ENCODE data around the gene TRIM77.
"Not testable (repeated sequence)": the region's sequence is repeated elsewhere in the genome, so short reads cannot be mapped to it uniquely, and the experiment has no call there.

The TRIM77 gene, protein sequence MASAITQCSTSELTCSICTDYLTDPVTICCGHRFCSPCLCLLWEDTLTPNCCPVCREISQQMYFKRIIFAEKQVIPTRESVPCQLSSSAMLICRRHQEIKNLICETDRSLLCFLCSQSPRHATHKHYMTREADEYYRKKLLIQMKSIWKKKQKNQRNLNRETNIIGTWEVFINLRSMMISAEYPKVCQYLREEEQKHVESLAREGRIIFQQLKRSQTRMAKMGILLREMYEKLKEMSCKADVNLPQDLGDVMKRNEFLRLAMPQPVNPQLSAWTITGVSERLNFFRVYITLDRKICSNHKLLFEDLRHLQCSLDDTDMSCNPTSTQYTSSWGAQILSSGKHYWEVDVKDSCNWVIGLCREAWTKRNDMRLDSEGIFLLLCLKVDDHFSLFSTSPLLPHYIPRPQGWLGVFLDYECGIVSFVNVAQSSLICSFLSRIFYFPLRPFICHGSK

DNA sequence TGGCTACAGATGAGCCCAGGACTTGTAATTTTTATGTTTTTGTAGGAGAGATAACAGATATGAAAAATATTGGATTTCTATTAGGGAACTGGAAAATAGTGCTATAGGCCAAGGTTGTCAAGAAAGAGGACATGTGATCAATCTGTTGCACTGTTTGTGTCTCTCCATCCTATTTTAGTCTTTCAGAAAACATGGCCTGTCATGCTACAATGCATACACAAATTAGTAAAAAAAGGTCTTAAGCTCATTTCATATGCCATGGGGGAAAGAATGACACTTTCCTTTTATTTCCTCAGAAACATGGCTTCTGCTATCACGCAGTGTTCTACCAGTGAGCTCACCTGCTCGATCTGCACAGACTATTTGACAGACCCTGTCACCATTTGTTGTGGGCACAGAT, at the start of gene TRIM77:
TRIM77 (plus strand) TSS at position 301 of the 400 bp plus-strand sequence; CDS start at position 301, 0 bp downstream.
- in situ Hi-C loops (cut with HindIII; ENCODE audit: low sequenced_read_pairs) = not testable (repeated sequence)

DNA sequence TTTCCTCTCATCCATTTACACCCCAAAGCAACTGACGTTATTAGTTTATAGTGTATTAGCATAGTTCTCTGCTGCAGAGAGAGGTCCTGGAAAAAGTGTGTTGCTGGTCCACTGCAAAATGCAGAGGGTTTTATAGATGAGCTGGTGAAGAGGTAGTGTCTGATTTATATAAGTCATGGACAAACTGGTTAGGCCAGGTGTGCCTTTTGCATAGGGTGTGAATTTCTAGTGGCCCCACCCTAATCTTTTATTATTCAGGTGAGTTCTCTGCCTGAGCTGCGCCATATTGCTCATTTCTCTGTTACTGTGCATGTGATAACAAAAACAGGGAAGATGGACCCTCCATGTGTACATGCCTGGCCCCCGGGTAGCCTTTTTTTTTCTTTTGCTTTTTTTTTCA, 43.1 kb upstream of the TRIM77 start:
- in situ Hi-C loops (cut with HindIII; ENCODE audit: low sequenced_read_pairs) = no loop called here

- in situ Hi-C loops (cut with HindIII; ENCODE audit: low sequenced_read_pairs) = not testable (repeated sequence)
These were observed 41.9 kb upstream of the TRIM77 start for GRCh38 chr11:89668158-89668557.

DNA sequence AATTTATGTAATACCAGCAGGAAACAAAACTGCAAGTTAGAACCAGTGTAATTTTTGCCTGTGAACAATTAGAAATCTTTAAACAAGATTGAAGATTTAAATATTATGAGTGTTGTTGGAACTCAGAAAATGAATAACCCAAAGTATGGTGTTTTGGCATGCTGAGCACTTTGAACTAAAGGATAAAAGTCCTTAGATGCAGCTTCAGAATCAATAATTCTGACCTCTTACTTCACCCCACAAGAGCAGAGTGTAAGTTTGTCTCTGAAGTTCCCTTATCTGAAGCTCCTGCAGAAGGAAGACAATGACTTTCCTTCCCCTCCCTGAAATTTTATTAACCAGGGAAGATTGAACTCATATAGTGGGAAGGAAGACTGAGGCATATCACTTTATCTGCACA, 40.5 kb upstream of the TRIM77 start:
- in situ Hi-C loops (cut with HindIII; ENCODE audit: low sequenced_read_pairs) = not testable (repeated sequence)

- in situ Hi-C loops (cut with HindIII; ENCODE audit: low sequenced_read_pairs) = not testable (repeated sequence)
These were observed 40.0 kb upstream of the TRIM77 start for GRCh38 chr11:89669993-89670669.

DNA sequence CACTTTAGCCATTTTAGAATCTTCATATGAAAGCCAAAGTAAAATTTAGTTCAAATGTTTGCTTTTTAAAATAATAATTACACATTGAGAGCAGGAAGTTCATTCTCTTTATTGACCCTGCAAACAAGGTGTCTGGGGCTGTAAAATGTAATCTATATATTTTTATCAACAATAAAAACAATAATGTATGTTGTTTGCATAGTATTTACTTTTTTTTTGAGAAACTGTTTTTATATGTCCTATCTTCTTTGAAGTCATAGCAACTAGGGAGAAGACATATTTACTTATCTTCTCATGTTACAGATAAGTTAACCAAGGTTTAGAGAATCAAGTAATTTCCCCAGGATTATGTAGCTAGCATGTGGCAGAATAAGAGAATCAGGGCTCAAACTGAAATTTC, 37.6 kb upstream of the TRIM77 start:
- in situ Hi-C loops (cut with HindIII; ENCODE audit: low sequenced_read_pairs) = not testable (repeated sequence)

GRCh38 chr11:89673380-89673779, 36.7 kb upstream of the TRIM77 start:
- in situ Hi-C loops (cut with HindIII; ENCODE audit: low sequenced_read_pairs) = not testable (repeated sequence)

- in situ Hi-C loops (cut with HindIII; ENCODE audit: low sequenced_read_pairs) = not testable (repeated sequence)
These were observed 34.7 kb upstream of the TRIM77 start for GRCh38 chr11:89675383-89675782.

- in situ Hi-C loops (cut with HindIII; ENCODE audit: low sequenced_read_pairs) = not testable (repeated sequence)
These were observed 34.2 kb upstream of the TRIM77 start for GRCh38 chr11:89675948-89676347.

DNA sequence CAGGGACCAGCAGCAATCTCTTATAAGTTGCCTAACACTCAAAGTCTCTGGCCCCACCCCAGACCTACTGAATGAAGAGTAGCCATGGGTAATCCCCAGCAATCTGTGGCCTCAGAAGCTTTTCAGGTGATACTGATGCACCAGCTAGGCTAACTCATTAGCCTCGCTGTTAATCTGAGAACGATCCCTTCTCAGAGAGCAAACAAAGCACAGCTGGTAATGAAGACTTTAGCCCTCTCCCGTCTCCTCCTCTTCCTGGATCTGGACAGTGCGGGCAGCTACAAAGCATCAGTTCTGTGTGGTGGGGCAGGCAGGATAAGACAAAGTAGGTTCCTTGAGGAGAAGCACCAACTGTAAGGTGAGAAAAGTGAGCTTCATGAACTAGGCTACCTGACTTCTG, 3.0 kb upstream of the TRIM77 start:
- in situ Hi-C loops (cut with HindIII; ENCODE audit: low sequenced_read_pairs) = not testable (repeated sequence)

- in situ Hi-C loops (cut with HindIII; ENCODE audit: low sequenced_read_pairs) = not testable (repeated sequence)
These were observed 14.9 kb downstream of the TRIM77 start for GRCh38 chr11:89724866-89725498.

DNA sequence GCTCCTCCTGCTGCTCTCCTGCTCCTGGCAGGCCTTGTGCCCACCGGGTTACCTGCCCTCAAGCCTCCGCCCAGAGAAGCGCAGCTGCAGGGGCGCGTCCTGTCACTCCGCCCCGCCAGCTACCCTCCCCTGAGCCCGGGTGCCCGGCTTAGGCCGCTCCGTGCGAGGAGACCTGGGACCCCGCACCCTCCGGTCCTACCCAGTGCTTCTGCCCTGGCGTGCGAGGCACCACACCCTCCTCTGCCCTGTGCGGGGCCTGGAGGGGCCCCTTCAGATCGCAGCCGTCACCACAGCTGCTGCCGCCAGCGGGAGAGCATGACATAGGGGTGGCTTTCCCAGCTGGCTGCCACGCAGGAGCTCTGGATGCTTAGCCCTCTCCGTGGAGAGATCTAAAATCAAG, 20.1 kb downstream of the TRIM77 start:
- in situ Hi-C loops (cut with HindIII; ENCODE audit: low sequenced_read_pairs) = not testable (repeated sequence)

DNA sequence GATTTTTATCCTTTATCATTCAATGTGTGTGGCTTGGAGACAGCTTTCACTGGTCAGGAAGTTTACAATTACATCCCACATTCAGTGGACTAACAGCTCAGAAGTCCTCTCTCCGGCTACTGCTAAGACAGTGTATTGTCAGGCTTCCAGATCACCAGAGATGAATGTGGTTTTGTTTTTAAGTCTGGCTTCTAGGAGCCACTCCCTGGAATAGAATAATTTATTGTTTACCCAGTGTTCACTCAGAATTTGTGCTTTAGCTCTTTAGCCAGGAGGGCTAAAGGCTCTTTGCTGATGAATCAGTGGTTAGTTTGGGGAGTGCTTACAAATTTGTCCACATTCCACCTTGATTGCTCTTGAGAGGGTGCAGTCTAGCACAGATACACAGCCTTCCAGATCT, 26.5 kb downstream of the TRIM77 start:
- in situ Hi-C loops (cut with HindIII; ENCODE audit: low sequenced_read_pairs) = no loop called here

DNA sequence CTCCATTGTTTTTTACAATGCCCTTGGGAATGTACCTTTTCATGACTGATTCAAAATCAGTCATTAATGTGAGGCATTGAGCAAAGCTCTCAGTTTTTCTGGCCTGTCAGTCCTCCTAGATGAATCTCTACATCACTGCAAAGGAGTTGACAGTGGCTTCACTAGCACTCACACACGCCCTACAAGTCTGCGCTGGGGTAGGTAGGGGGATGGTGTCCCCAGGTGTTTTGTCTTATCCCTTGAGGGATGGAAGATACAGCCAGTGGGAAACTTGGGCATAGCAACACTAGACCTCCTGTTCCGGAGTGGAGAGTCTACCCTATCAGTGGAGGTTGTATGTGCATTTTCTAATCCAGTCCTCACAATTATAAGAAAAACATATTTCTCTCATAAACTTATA, 27.0 kb downstream of the TRIM77 start:
- in situ Hi-C loops (cut with HindIII; ENCODE audit: low sequenced_read_pairs) = no loop called here

GRCh38 chr11:89741406-89741805, 31.3 kb downstream of the TRIM77 start:
- in situ Hi-C loops (cut with HindIII; ENCODE audit: low sequenced_read_pairs) = not testable (repeated sequence)

DNA sequence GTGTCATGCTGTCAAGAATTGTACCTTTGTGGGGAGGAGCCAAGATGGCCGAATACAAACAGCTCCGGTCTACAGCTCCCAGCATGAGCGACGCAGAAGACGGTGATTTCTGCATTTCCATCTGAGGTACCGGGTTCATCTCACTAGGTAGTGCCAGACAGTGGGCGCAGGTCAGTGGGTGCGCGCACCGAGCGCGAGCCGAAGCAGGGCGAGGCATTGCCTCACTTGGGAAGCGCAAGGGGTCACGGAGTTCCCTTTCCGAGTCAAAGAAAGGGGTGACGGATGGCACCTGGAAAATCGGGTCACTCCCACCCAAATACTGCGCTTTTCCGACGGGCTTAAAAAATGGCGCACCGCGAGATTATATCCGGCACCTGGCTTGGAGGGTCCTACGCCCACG, 34.1 kb downstream of the TRIM77 start:
- in situ Hi-C loops (cut with HindIII; ENCODE audit: low sequenced_read_pairs) = not testable (repeated sequence)

DNA sequence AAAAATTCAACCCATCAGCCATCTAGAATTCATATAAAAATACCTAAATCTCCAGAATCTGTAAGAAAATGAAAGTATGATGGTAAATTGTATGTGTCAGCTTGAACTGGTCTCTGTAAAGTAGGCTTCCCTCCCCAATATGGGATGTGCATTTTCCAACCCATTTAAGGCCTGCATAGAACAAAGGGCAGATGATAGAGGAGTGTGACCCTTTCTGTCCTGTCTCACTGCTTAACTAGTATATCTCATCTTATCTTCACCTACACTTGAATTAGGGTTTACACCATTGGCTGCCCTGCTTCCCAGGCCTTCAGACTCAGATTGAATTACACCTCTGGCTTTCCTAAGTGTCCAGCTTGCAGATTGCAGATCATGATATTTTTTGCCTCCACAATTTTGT, 40.7 kb downstream of the TRIM77 start:
- in situ Hi-C loops (cut with HindIII; ENCODE audit: low sequenced_read_pairs) = not testable (repeated sequence)

Data from endothelial cell of hepatic sinusoid (primary cell).